ENCODE data around the gene ACOXL.
"Not testable (repeated sequence)": the region's sequence is repeated elsewhere in the genome, so short reads cannot be mapped to it uniquely, and the experiment has no call there.

Gene ACOXL

DNA sequence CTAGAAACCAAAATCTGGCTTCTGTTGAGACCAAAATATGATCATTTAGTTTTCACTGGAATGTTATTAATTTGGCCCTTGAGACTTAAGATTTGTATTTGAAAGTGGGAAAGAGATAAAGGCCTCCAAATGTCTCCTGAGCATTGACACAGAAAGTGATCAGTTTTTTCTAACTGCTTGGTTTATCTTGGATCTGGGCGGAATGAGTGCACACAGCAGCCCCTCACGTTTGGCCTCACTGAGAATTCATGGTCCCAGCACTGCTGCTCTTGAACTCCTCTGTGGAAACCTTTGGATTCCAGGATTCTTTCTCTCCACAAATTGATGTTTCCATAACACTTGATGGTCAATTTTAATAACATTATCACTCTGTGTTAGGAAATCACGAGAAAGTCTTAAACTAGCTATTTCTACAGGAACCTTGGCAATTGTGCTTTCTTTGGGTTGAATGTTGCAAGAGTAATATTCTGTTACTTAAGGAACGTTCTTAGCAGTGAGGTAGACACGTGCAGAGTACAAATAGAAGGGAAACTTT lies 208.1 kb downstream of the ACOXL start:
- no peak for DNase-seq

DNA sequence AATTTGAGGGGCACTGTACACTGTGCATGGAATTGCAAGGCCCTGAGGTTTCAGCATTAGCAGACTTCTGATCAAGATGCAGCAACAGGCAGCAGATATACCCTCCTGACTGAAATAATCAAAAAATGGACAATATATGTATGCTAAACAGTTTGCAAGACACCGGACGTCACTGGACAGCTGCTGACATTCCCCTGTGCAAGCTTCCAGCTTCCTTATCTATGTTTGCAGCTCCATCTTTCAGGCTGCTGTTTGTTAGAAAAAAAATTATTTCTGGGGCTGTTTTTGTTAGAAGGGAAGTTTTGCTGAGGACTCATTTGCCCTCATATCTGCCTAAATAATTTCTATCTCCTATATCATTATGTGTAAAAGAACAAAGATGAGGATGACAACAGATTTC lies 208.9 kb downstream of the ACOXL start:
- no peak for DNase-seq

DNA sequence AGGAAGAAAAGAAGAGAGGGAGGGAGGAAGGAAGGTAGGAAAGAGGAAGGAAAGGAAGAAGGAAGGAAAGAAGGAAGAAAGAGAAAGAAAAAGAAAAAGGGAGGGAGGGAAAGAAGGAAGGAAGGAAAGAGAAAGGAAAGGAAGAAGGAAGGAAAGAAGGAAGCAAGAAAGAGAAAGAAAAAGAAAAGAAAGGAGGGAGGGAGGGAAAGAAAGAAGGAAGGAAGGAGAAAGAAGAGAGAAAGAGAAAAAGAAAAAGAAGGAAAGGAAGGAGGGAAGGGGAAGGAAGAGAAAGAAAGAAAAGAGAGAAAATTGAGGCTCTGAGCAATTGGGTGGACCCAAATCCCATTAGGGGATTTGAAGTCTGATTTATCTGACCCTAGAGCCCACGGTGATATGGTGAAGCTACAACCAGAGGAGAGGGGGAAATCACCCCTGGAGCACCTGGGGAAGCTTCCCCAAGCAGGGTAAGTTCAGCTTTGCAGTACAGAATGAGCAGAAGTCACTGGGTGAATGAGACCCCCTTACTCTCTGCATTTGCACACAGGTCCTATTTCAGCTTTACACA lies 210.8 kb downstream of the ACOXL start:
- DNase-seq: no peak

DNA sequence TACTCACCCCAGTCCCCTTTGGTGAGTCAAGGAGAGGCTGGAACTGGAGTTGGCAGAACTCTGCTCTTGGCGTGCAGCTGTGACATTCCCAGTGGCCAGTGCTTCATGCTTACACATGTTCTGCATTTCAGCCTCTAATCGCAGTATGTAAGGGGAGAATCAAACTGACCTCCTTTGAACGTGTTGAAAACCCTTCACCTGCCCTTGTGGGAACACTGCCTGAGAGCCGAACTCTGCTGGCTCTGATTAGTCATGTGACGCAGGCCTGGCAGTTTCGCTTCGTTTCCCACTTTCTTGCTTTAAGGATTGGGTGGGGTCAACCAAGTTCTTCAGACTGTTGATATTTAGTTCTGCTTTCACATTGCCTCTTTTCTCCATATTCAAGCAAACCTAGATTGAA lies 214.5 kb downstream of the ACOXL start:
- DNase-seq: no peak

DNA sequence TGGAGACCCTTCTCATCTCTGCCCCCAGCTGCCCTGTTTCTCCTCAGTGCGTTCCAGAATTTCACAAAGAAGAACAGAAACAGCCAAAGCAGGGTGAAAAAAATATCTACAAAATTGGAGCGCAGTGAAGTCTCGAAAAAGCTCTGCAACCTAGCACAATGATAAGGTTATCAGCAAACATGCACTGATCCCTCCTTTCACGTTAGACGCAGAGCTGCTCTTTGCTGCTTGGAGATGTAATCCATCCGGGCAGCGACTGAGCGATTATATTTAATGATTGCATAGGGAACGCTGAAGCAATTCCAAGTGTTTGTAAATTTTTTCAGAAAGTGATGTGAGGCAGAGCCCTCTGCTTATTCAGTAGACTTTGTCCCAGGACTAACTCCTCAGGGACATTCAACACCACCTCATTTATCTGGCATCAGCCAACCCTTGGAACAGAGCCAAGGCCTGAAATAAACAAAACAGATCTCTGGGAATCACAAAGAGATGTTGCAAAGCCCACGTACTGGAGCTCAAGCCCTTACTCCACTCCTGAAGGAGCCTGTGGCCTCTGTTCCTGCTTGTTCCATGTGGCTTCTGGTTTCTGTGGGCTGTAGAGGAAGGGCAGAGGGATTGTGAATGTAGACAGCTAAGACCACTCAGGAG lies 215.8 kb downstream of the ACOXL start:
- no peak for DNase-seq

DNA sequence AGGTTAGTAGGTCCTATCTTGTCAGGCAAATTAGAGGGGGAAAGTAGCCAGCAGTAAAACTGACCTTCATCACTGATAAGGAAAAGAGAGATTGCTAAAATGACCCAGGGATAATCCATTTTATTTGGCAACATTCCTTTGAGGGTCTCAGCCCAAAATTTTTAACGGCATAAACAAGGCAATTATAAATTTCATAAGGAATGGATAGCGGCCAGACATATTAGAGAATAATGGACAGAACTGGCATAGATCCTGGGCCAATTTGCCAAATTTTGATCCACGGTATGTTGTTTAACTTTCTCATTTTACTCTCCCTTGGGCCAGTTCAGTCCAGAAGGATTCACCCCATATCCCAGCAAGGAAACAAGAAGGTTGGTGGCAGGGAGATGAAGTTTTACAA lies 217.9 kb downstream of the ACOXL start:
- no peak for DNase-seq

DNA sequence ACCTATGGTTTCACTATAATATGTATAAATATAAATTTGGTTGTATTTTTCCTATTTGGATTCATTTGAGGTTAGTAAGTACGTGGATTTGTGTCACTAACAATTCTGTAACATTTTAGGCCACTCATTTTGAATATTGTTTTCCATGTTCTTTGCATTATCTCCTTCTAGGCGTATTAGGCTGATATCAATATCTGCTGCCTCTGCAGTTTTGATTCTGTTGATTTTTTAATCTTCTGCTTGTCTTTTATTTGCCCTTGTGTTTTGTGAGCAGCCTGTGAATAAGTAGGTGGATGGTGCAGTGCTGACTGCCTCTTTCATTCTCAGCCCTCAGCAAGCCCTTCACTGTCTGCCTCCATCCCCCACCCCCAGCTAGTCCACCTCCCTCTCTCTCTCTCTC lies 222.7 kb downstream of the ACOXL start:
- no peak for DNase-seq

DNA sequence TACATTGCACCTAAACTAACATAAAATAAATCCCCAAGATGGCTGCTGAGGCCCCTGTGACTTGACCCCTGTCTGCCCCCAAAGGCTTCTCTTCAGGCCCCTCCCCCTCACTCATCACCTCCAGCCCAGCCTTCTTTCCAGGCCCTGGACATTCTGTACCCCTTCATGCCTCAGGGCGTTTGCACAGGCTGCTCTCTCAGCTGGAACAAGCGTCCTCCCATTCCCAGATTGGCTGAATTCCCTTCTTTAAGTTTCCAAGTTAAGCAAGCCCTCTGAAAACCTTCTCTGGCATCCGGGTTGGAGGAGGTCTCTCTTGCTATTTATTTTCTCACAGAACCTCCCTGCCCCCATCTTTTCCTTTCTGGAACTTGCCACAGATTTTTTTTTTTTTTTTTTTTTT lies 223.2 kb downstream of the ACOXL start:
- no peak for DNase-seq

DNA sequence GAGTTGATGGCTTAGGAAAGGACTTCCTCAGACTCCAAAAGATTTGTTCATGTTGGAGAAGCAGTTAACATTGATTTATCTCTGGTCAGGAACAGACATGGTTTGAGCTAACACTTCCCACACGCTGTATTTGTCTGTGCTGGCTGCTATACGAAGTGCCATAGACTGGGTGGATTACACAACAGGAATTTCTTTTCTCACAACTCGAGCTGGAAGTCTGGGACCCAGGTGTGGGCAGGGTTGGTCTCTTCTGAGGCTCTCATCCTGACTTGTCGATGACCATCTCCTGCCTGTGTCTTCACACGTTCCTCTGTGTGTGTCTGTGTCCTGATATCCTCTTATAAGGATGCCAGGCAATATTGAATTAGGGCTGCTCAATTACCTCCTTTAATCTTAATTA lies 224.9 kb downstream of the ACOXL start:
- no peak for DNase-seq

DNA sequence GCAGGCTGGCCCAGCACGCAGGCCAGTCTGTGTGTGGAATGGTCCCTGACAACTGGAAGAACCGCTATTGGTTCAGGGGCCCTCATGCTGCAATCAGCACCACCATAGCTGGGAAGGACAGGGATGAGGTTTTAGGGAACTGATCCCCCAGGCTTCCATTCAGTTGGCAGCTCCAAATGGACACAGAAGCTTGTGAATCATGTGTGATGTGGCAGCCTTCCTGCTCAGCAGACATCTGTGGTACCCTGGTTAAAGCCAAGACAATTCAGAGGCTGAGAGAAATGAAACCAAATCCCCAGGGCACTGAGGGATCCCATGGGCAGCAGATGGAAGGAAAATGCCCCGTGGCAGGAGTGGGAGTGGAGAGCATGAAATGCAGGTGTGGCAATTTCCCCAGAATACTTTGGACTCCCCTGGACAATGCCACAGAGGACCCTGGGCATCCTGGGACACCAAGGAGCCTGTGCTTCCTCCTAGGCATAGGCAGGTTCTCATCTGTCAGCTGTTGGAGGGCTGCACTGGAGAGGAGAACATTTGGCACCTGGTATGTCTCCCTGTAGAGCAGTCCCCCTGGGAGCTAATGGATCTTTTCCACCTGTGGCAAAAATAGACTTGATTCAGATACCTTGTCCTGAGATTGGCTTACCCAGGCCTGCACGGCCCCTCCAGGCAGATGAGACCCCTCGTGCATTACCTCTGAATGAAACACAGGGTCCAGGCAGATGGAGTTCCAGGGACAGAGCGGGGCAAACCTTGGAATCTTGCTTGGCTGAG lies 226.2 kb downstream of the ACOXL start:
- no peak for DNase-seq

DNA sequence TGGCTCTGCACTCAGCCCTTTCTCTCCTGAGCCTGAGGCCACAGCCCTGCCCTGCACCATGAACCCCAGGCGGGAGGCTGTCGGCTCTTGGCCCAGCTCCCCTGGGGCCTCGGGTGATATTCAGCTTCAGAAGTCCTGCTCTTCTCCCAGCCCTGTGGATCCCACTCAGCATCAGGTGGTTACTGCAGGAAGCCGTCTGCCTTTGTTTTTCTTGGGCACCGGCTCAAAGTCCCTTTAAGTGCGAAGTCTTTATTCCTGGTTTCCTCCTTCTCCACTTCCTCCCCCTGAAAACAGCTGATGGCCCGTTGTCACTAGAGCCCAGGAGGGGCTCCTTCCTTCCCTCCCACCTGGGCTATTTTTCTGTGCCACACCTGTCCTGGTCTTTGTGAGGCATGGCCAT lies 226.8 kb downstream of the ACOXL start:
- DNase-seq: no peak

DNA sequence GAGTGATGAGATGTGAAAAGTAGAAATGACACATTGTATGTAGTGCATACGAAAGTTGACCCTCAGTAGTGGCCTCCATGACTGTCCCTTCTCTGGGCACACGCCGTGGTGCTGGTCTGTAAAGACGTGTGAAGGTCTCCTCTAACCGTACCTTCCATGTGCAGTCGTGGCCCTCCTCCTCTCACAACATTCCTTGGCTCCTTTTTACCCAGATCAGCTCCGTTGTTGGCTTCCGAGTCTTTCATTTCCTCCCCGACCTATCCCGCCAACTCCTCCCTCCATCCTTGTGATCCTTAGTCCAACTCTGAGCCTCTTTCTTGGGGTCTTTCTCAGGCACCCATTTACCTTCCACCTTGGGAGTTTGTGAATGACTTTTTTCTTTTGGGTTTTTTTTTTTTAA lies 227.9 kb downstream of the ACOXL start:
- no peak for DNase-seq

DNA sequence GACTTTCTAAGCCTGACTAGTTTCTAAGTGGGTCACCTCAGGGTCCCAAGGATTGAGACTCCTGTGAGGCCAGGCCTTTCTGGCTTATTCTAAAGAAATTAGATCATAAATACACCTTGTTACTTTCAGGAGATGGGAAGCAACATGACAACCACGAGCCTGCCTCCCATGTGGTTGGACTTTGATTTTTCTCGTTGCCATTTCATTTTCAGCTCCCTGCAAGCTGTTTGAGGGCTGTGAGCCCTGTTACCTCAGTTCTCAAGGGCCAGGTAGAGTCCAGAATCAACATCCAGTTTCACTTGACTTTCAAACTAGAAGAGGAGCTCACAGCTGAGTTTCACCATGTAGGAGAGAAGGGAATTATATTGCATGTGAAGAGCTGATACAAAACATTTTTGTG lies 228.6 kb downstream of the ACOXL start:
- DNase-seq: no peak

DNA sequence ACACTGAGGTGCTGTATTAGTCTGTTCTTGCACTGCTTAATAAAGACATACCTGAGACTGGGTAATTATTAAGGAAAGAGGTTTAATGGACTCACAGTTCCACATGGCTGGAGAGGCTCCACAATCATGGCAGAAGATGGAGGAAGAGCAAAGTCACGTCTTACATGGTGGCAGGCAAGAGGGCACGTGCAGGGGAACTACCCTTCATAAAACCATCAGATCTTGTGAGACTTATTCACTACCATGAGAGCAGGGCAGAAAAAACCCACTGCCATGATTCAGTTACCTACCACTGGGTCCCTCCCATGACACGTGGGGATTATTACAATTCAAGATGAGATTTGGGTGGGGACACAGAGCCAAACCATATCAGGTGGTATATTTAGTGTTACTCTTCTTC lies 229.3 kb downstream of the ACOXL start:
- not testable (repeated sequence) for DNase-seq

DNA sequence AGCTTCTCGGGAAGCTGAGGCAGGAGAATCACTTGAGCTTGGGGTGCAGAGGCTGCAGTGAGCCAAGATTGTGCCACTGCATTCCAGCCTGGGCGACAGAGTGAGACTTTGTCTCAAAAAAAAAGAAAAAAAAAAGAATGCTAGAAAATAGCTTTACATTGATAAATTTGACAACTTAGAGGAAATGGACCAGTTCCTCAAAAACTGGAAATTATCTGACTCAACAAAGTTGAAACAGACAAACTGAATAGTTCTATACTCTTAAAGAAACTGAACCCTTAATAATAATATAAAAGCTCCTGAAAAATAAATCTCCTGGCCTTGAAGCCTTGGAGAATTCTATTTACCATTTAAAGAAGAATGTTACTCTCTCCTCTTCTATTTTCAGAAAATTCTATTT lies 237.3 kb downstream of the ACOXL start:
- DNase-seq: no peak

DNA sequence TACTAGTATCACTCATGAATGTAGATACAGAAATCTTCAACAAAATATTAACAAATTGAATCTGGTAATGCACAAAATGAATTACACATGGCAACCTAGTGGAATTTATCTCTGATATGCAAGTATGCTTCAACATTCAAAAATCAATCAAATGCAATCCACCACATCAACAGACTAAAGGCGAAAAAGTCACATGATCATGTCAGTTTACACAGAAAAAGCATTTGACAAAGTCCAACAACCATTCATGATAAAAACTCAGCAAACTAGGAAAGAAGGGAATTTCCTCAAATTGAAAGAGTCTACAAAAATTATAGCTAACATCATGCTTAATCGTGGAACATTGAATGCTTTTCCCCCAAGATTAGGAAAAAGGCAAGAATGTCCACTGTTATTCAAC lies 237.8 kb downstream of the ACOXL start:
- DNase-seq: no peak

DNA sequence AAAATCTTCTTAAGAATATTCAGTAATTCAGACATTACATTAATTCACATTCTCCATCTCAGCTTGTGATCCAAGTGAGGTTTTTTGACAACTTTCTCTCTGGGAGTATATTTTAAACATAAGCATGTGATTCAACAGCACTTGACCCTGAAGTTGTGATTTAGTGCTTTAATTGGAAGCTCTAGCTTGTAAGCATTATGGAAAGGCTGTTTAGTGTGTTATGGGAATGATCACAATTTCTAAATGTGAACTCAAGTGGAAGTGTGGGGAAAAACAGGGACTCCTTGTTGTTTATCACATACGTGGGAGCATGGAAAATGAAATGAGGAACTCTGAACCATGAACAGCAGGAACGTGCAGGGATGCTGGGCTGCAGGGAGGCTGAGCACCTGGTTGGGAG lies 239.4 kb downstream of the ACOXL start:
- no peak for DNase-seq

DNA sequence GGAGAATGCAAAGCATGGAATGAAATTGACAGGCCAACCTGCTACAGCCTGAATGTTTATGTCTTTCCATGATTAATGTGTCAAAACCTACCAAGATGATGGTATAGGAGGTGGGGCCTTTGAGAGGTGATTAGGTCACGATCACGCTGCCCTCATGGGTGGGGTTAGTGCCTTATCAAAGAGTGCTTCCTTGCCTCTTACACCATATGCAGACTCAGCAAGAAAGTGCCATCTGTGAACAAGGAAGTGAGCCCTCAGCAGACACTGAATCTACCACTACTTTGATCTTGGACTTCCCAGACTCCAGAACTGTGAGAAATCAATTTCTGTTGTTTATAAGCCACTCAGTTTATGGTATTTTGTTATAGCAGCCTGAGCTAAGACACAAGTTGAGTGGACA lies 240.9 kb downstream of the ACOXL start:
- DNase-seq: no peak

DNA sequence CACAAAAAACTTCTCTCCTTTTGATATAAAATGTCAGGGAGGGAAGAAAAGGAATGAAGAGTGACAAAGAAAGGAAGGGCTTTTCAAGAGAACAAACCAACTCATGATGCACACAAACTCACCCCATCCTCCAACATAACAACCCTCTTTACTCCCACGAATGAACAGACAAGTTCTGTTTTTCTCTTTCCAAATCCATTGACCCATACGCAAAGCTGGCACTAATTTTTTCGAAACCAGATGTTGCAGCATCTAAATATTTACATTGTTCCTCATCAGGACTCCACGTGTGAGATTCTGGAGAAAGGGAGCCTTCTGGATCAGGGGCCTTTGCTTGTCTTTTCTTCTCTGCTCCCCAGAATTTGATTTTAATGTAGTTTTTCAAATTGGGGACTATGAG lies 245.0 kb downstream of the ACOXL start:
- no peak for DNase-seq

DNA sequence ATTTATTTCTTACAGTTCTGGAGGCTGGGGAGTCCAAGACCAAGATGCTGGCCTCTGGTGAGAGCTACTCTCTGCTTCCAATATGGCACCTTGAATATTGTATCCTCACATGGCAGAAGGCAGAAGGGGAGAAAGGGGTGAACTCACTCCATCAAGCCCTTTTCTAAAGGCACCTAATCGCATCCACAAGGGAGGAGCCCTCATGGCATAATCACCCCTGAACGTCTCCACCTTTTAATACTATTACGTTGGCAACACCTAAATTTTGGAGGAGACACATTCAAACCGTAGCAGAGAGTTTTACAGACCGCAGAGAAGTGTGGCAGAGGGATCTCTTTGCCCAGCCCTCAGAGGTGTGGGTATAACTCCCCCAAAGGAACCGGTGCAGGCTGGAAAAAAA lies 245.8 kb downstream of the ACOXL start:
- no peak for DNase-seq

DNA sequence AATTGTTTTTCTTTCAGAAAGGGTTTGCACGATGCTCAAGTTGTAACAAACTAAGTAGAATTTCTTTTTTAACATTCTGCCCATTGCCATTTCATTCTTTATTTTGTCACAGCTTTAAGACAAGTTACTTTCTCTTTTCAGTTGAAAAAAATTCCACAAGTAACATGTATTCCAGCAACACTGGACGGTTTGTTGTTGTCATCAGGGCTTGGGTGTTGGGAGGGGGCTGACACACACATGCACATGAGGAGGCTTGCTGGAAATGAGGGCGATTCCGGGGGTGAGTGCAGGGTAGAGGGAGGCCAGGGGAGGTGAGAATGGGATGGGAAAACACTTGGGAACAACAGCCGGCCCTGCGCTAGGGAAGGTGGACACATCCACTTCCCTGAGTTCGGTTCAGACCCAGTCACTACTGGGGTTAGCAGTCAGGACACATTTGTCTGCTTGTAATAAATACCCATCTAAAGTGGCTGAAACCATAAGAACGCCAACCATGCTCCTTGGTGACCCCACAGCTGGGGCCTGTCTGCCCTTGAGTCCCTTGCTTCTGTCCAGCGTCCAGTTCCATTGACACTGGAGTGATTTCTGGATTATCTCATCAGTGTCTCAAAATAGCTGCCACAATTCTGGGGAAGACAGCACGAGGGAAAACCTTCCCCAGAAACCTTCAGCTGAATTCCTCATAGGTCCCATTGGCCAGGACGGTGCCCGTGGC lies 246.5 kb downstream of the ACOXL start:
- no peak for DNase-seq

DNA sequence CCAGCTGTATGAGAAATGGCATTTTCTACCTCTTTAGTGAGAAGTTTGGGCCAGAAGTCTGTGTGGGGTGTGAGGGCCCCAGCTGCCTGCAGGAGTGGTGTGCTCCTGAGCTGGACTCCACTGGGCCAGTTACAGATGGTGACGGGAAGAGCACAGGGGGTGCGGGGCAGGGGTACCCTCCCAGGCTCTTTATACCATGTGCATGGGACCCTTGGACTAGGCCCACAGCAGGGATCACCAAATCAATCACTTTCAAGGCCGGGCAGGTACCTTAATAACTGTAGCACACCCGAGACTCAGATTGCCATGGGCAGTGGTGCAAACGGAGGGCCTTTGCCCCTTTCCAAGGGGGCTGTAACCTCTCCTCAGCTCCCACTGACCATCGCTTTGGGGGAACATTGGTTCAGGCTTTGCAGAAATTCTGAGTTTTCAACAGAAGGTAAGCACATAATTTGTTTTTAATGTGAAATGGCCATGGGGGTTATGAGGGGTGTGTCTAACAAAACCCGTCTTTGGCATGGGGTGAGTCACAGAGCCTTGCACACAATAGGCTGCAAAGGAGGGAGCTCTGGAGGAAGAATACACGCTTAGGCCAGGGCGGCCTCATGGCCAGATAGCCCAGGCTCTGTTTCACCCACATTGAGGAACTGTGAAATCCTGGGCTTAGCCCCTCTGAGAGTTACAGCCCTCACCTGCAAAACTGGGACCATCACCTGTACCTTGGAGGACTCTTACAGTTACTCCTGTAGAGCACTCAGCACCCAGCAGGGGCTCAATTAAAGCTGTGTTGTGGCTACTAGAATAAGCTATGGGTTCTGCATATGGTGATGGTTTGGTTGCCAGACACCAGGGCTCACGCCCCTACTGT lies 247.3 kb downstream of the ACOXL start:
- DNase-seq: no peak

Data from SHP77 (cell line).